Breast epithelium (tissue), 3 donors: ENCODE results near the gene AKR1D1.

Source experiments
- CTCF ChIP-seq, 3 donors: fragments of 450-650 bp; IDR thresholded peaks; one replicate each; pipeline ENCODE4 v1.5.1; 2016 to 2017; ENCODE audit warnings: antibody characterized with exemption in 3 of 3, mild to moderate bottlenecking in 3 of 3, moderate library complexity in 3 of 3
- POLR2A ChIP-seq: fragments of 450-650 bp; IDR thresholded peaks from one replicate; pipeline ENCODE4 v1.6.1; 2016; ENCODE audit warnings: antibody characterized with exemption, mild to moderate bottlenecking, moderate library complexity
- POLR2AphosphoS5 ChIP-seq, 3 donors: sonication (generic); formaldehyde crosslinking; IDR thresholded peaks; one replicate each; pipeline ENCODE4 v1.6.1; 2017; ENCODE audit warnings: antibody characterized with exemption in 3 of 3

GRCh38 chr7:138075350-138075749, 909 bp upstream of the AKR1D1 start:
- TF ChIP-seq CTCF (IDR thresholded peaks at IDR 0.05) (no peak), POLR2A (no peak), POLR2AphosphoS5 (IDR thresholded peaks at IDR 0.05) (no peak)
